VCaP (cell line): ENCODE data around the gene NRTN.

ENCODE experiments used
- H3K27ac ChIP-seq: fragments of 450-650 bp; 2 replicates; pipeline ENCODE4 v1.5.1; 2017
- TF ChIP-seq, protein P1 (sequence below): fragments of 450-650 bp; conservative IDR thresholded peaks from 2 replicates; pipeline ENCODE4 v1.5.1; 2017; ENCODE audit warnings: mild to moderate bottlenecking, moderate library complexity

Gene NRTN

DNA sequence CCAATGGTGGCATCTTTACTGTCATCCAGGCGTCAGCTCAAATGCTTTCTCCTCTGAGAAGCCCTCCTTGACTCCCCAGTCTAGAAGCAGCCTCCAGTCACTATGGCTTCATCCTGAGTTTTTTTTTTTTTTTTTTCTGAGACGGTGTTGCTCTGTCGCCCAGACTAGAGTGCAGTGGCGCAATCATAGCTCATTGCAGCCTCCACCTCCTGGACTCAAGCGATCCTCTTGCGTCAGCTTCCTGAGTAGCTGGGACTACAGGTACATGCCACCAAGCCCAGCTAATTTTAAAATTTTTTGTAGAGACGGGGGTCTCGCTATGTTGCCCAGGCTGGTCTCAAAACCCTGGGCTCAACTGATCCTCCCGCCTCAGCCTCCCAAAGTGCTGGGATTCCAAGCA, 4.2 kb downstream of the NRTN start:
- no peak overlapping the region for H3K27ac ChIP-seq
- TF ChIP-seq, protein P1, sequence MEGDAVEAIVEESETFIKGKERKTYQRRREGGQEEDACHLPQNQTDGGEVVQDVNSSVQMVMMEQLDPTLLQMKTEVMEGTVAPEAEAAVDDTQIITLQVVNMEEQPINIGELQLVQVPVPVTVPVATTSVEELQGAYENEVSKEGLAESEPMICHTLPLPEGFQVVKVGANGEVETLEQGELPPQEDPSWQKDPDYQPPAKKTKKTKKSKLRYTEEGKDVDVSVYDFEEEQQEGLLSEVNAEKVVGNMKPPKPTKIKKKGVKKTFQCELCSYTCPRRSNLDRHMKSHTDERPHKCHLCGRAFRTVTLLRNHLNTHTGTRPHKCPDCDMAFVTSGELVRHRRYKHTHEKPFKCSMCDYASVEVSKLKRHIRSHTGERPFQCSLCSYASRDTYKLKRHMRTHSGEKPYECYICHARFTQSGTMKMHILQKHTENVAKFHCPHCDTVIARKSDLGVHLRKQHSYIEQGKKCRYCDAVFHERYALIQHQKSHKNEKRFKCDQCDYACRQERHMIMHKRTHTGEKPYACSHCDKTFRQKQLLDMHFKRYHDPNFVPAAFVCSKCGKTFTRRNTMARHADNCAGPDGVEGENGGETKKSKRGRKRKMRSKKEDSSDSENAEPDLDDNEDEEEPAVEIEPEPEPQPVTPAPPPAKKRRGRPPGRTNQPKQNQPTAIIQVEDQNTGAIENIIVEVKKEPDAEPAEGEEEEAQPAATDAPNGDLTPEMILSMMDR = no peak

DNA sequence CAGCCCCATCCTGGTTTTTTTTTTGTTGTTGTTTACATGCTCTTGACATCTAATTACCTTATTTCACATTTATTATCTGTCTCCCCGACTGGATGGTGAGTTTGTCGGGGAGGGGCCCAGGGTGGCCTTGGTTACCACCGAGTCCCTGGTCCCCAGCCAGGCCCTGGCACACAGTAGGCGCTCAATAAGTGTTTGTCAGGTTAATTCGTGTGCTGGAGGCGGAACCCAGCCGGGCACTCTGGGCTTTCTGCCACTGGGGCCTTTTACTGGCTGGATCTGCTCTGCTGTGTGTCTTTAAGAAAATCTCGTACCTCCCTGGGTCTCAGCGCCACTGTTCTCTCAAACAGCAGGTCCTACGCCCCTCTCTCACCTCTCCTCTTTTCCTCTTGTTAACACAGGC, 4.6 kb downstream of the NRTN start:
- TF ChIP-seq, protein P1 = no peak
- no peak overlapping the region for H3K27ac ChIP-seq

GRCh38 chr19:5811117-5811516, 6.2 kb downstream of the NRTN start:
- TF ChIP-seq, protein P1 = no peak
- no peak overlapping the region for H3K27ac ChIP-seq

GRCh38 chr19:5814123-5814851, 9.4 kb downstream of the NRTN start:
- TF ChIP-seq, protein P1 = no peak
- no peak overlapping the region for H3K27ac ChIP-seq

DNA sequence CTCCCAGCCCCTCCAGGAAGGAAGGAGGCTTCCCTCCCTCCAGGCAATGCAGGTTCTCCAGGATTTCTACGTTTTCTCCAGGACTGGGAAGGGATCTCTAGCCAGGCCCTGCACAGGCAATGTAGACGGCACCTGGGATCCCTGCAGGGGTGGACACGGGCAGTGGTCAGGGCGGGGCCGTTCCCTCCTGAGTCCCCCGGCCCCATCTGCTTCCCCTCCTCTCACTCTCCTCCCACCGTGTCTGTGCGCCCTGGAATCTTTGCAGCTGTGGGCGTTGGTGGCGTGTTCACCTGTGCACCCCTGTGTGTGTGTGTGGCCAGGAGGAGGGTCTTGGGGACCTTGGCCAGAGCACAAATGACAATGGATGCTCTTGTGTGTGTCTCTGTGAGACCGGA, 10.0 kb downstream of the NRTN start:
- TF ChIP-seq, protein P1 = no peak
- H3K27ac ChIP-seq = no peak overlapping the region

GRCh38 chr19:5817218-5817617, 12.4 kb downstream of the NRTN start:
- H3K27ac ChIP-seq = no peak overlapping the region
- TF ChIP-seq, protein P1 = no peak

- H3K27ac ChIP-seq = no peak overlapping the region
- TF ChIP-seq, protein P1 = no peak
Measured at GRCh38 chr19:5818594-5818993, 13.7 kb downstream of the NRTN start.
